KMS-11 (cell line): ENCODE measurements around the gene MAST4.

ENCODE experiments used
- H2AFZ ChIP-seq: fragments of 200-600 bp; sonication (generic); 2 replicates; pipeline ENCODE4 v1.6.1; 2016; ENCODE audit warnings: antibody characterized with exemption, mixed run types, low read depth
- H3K27ac ChIP-seq: fragments of 200-600 bp; sonication (generic); 2 replicates; pipeline ENCODE4 v1.6.1; 2016; ENCODE audit warnings: mild to moderate bottlenecking, mixed run types
- H3K27me3 ChIP-seq: fragments of 200-600 bp; sonication (generic); 2 replicates; pipeline ENCODE4 v1.6.1; 2017; ENCODE audit warnings: mild to moderate bottlenecking, low read depth, mixed run types, moderate library complexity; ENCODE audit not compliant: insufficient read depth
- H3K36me3 ChIP-seq: fragments of 200-600 bp; sonication (generic); 2 replicates; pipeline ENCODE4 v1.6.1; 2017; ENCODE audit warnings: mild to moderate bottlenecking, mixed run types; ENCODE audit not compliant: insufficient read depth
- H3K4me1 ChIP-seq: fragments of 200-600 bp; sonication (generic); 2 replicates; pipeline ENCODE4 v1.6.1; 2016; ENCODE audit warnings: mild to moderate bottlenecking, low read depth, mixed run types; ENCODE audit not compliant: poor library complexity, severe bottlenecking
- H3K4me2 ChIP-seq: fragments of 200-600 bp; sonication (generic); 2 replicates; pipeline ENCODE4 v1.7.0; 2016; ENCODE audit warnings: mild to moderate bottlenecking, mixed run types
- H3K4me3 ChIP-seq: fragments of 200-600 bp; sonication (generic); IDR thresholded peaks from 2 replicates; pipeline ENCODE4 v1.6.1; 2017; ENCODE audit warnings: low read depth, low read length, mixed read lengths; ENCODE audit not compliant: insufficient read depth
- H3K79me2 ChIP-seq: fragments of 200-600 bp; sonication (generic); 2 replicates; pipeline ENCODE4 v1.6.1; 2016; ENCODE audit warnings: low read depth, mixed run types; ENCODE audit not compliant: insufficient read depth
- H3K9ac ChIP-seq: fragments of 200-600 bp; sonication (generic); 2 replicates; pipeline ENCODE4 v1.6.1; 2016; ENCODE audit warnings: mild to moderate bottlenecking, mixed run types
- H4K20me1 ChIP-seq: fragments of 200-600 bp; sonication (generic); 2 replicates; pipeline ENCODE4 v1.6.1; 2016; ENCODE audit warnings: mild to moderate bottlenecking, mixed run types; ENCODE audit not compliant: insufficient read depth
- TF ChIP-seq, protein P1 (sequence below): fragments of 200-600 bp; sonication (generic); conservative IDR thresholded peaks from 2 replicates; pipeline ENCODE4 v1.6.1; 2017; ENCODE audit warnings: low read depth, mild to moderate bottlenecking, antibody characterized with exemption, low read length, moderate library complexity, mixed read lengths

Gene MAST4

GRCh38 chr5:67106626-67107342 lies 510.6 kb downstream of the MAST4 start:
- Histone ChIP-seq H4K20me1 (no peaks in the 10 kb centered on the region), H3K4me3 (no peak overlapping the region), H3K27me3 (no peaks in the 10 kb centered on the region), H3K4me1 (peaks cover 8% of the 10 kb centered on the region), H3K4me2 (no peak overlapping the region), H3K36me3 (no peaks in the 10 kb centered on the region), H3K79me2 (no peaks in the 10 kb centered on the region), H2AFZ (no peak overlapping the region), H3K27ac (no peak overlapping the region), H3K9ac (no peak overlapping the region)
- TF ChIP-seq, protein P1, sequence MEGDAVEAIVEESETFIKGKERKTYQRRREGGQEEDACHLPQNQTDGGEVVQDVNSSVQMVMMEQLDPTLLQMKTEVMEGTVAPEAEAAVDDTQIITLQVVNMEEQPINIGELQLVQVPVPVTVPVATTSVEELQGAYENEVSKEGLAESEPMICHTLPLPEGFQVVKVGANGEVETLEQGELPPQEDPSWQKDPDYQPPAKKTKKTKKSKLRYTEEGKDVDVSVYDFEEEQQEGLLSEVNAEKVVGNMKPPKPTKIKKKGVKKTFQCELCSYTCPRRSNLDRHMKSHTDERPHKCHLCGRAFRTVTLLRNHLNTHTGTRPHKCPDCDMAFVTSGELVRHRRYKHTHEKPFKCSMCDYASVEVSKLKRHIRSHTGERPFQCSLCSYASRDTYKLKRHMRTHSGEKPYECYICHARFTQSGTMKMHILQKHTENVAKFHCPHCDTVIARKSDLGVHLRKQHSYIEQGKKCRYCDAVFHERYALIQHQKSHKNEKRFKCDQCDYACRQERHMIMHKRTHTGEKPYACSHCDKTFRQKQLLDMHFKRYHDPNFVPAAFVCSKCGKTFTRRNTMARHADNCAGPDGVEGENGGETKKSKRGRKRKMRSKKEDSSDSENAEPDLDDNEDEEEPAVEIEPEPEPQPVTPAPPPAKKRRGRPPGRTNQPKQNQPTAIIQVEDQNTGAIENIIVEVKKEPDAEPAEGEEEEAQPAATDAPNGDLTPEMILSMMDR, result no peak

DNA sequence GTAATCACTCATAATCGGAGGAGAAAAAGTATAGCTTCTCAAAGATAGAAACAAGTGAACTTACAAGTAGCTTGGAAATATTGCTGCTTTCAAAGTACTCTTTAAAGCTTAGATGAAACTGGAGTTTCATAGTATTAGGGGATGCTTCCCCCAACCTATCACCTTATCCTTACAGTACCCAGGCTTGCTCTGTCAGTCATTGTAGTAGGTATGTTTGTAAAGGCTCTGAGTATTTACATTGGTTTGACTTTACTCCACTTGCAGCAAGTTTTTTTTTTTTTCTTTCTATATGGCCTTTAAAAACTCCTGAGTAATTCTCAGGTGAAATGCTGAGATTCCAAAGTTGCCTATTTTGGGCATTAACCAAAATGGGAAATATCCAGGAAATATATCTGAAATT lies 515.6 kb downstream of the MAST4 start:
- H3K4me1 ChIP-seq, result peaks cover 8% of the 10 kb centered on the region
- H3K27ac ChIP-seq, result no peak overlapping the region
- no peaks in the 10 kb centered on the region for H3K79me2 ChIP-seq
- H4K20me1 ChIP-seq, result no peaks in the 10 kb centered on the region
- H3K4me3 ChIP-seq, result no peak overlapping the region
- H3K9ac ChIP-seq, result no peak overlapping the region
- TF ChIP-seq, protein P1, result no peak
- H3K4me2 ChIP-seq, result no peak overlapping the region
- H3K36me3 ChIP-seq, result no peaks in the 10 kb centered on the region
- H2AFZ ChIP-seq, result no peak overlapping the region
- no peaks in the 10 kb centered on the region for H3K27me3 ChIP-seq

GRCh38 chr5:67115246-67115645 lies 519.1 kb downstream of the MAST4 start:
- H3K36me3 ChIP-seq, result no peaks in the 10 kb centered on the region
- H3K27me3 ChIP-seq, result no peaks in the 10 kb centered on the region
- no peaks in the 10 kb centered on the region for H3K4me1 ChIP-seq
- no peak overlapping the region for H3K4me3 ChIP-seq
- H3K4me2 ChIP-seq, result no peak overlapping the region
- no peak overlapping the region for H3K27ac ChIP-seq
- no peak overlapping the region for H3K9ac ChIP-seq
- no peak overlapping the region for H2AFZ ChIP-seq
- TF ChIP-seq, protein P1, result no peak
- no peaks in the 10 kb centered on the region for H4K20me1 ChIP-seq
- no peaks in the 10 kb centered on the region for H3K79me2 ChIP-seq

- Histone ChIP-seq H2AFZ (no peak overlapping the region), H3K4me3 (no peak overlapping the region), H3K4me2 (no peak overlapping the region), H3K27me3 (no peaks in the 10 kb centered on the region), H3K79me2 (no peaks in the 10 kb centered on the region), H3K9ac (no peak overlapping the region), H3K27ac (no peak overlapping the region), H4K20me1 (no peaks in the 10 kb centered on the region), H3K36me3 (no peaks in the 10 kb centered on the region), H3K4me1 (no peaks in the 10 kb centered on the region)
- TF ChIP-seq, protein P1, result no peak
Measured at GRCh38 chr5:67115817-67116216, 519.6 kb downstream of the MAST4 start.
